Endothelial cell of umbilical vein (primary cell): ENCODE results near the gene PPM1F. TPM values are rescaled to one million over a fixed set of nuclear protein-coding genes. Genes with fewer than 3 reads are reported as not detected.

Source experiments
- BruUV-seq: library from RNA; stranded (reverse); fragments of 400-500 nt; replicated peaks from 2 replicates; lab custom pipeline; 2021; lab: Mats Ljungman, UMichigan
- CTCF ChIA-PET: fragments of 300-600, 350-600 bp; sonication (Branson Sonifier 250); formaldehyde crosslinking; loops from one replicate; lab custom pipeline; 2021; ENCODE audit warnings: antibody characterized with exemption, inconsistent platforms; lab: Charles Lee
- POLR2A ChIA-PET: fragments of 300-600, 350-600 bp; sonication (Branson Sonifier 250); formaldehyde crosslinking; loops from one replicate; lab custom pipeline; 2021; ENCODE audit warnings: antibody characterized with exemption, inconsistent platforms; lab: Charles Lee
- DNase-seq: peaks from one replicate; pipeline ENCODE4 v3.0.0-alpha.2; 2011; ENCODE audit warnings: low read depth, low spot score
- FAIRE-seq: peaks from 2 replicates; lab custom pipeline; 2011; peaks lifted over from hg19 to GRCh38; lab: Jason Lieb, UNC
- H2AFZ ChIP-seq: 2 replicates; pipeline ENCODE4 v1.6.0; 2012; ENCODE audit warnings: low read depth, low read length, control low read depth, inconsistent platforms
- H3K27ac ChIP-seq: 2 replicates; pipeline ENCODE4 v1.5.1; 2011; ENCODE audit warnings: low read depth, mild to moderate bottlenecking, control low read depth, low read length, moderate library complexity; ENCODE audit not compliant: insufficient read depth
- H3K27me3 ChIP-seq, 2 experiments: 2 replicates each; pipeline versions ENCODE4 v1.6.0 to v1.6.1; 2011; ENCODE audit warnings: low read length in 2 of 2, mixed read lengths in 1 of 2; ENCODE audit not compliant: control insufficient read depth in 2 of 2, insufficient read depth in 2 of 2
- H3K36me3 ChIP-seq, 2 experiments: 2 replicates in 1 of 2; 3 replicates in 1 of 2; pipeline ENCODE4 v1.5.1; 2011; ENCODE audit warnings: low read length in 2 of 2, mild to moderate bottlenecking in 1 of 2, moderate library complexity in 1 of 2; ENCODE audit not compliant: control insufficient read depth in 2 of 2, insufficient read depth in 2 of 2; ENCODE audit errors: extremely low read depth in 1 of 2
- H3K4me1 ChIP-seq: 3 replicates; pipeline ENCODE4 v1.5.1; 2011; ENCODE audit warnings: mild to moderate bottlenecking, low read length; ENCODE audit not compliant: control insufficient read depth, insufficient read depth; ENCODE audit errors: extremely low read depth
- H3K4me2 ChIP-seq: 2 replicates; pipeline ENCODE4 v1.6.1; 2011; ENCODE audit warnings: low read length, control low read depth, mixed read lengths; ENCODE audit not compliant: insufficient read depth
- H3K4me3 ChIP-seq, 3 experiments: fragments of 200-600 bp in 1 of 3; sonication (generic), shearing (Covaris generic) in 1 of 3; replicated peaks in 1 of 3; 2 replicates each; pipeline ENCODE4 v1.5.1; 2011 to 2016; ENCODE audit warnings: control low read depth in 3 of 3, low read length in 3 of 3, mild to moderate bottlenecking in 2 of 3, inconsistent platforms in 1 of 3, low read depth in 1 of 3, moderate library complexity in 1 of 3; ENCODE audit not compliant: insufficient read depth in 1 of 3
- H3K79me2 ChIP-seq: 2 replicates; pipeline ENCODE4 v1.6.0; 2012; ENCODE audit warnings: low read length, inconsistent platforms; ENCODE audit not compliant: control insufficient read depth, insufficient read depth
- H3K9ac ChIP-seq: replicated peaks from 2 replicates; pipeline ENCODE3; 2011; ENCODE audit warnings: low read length, control low read depth; ENCODE audit not compliant: insufficient read depth; ENCODE audit errors: extremely low read depth
- H3K9me1 ChIP-seq: replicated peaks from 3 replicates; pipeline ENCODE4 v1.6.0; 2011; ENCODE audit warnings: mild to moderate bottlenecking, low read length; ENCODE audit not compliant: control insufficient read depth, insufficient read depth; ENCODE audit errors: extremely low read depth
- H3K9me3 ChIP-seq: replicated peaks from 2 replicates; pipeline ENCODE4 v1.5.1; 2012; ENCODE audit warnings: low read length, inconsistent platforms; ENCODE audit not compliant: control insufficient read depth, insufficient read depth
- H4K20me1 ChIP-seq: replicated peaks from 2 replicates; pipeline ENCODE3; 2011; ENCODE audit warnings: mild to moderate bottlenecking, low read length; ENCODE audit not compliant: control insufficient read depth, insufficient read depth; ENCODE audit errors: extremely low read depth
- CTCF ChIP-seq, 2 donors: IDR thresholded peaks; 1 replicate in 1 of 2; 2 replicates in 1 of 2; pipeline ENCODE4 v1.5.1; 2011; ENCODE audit warnings: low read length in 2 of 2, mild to moderate bottlenecking in 2 of 2, moderate library complexity in 2 of 2, control low read depth in 1 of 2, inconsistent platforms in 1 of 2, low read depth in 1 of 2; ENCODE audit not compliant: insufficient read depth in 1 of 2; ENCODE audit errors: extremely low read depth in 1 of 2
- EZH2 ChIP-seq: IDR thresholded peaks from 2 replicates; pipeline ENCODE4 v1.6.1; 2012; ENCODE audit warnings: borderline replicate concordance, low read depth, mild to moderate bottlenecking, moderate library complexity, low read length, inconsistent platforms; ENCODE audit not compliant: severe bottlenecking
- FOS ChIP-seq: IDR thresholded peaks from 2 replicates; pipeline ENCODE4 v1.6.1; 2011; ENCODE audit warnings: mild to moderate bottlenecking, low read length, moderate library complexity, borderline replicate concordance; ENCODE audit not compliant: insufficient read depth
- GATA2 ChIP-seq: IDR thresholded peaks from 2 replicates; pipeline ENCODE4 v1.7.0; 2011; ENCODE audit warnings: low read depth, mild to moderate bottlenecking, moderate library complexity, mixed read lengths, low read length; ENCODE audit not compliant: insufficient read length, insufficient read depth
- JUN ChIP-seq: IDR thresholded peaks from 2 replicates; pipeline ENCODE4 v1.6.1; 2011; ENCODE audit warnings: borderline replicate concordance, low read depth; ENCODE audit not compliant: insufficient read length, insufficient read depth
- MAX ChIP-seq: IDR thresholded peaks from 2 replicates; pipeline ENCODE4 v1.6.1; 2011; ENCODE audit not compliant: insufficient read depth, insufficient read length
- MYC ChIP-seq: IDR thresholded peaks from one replicate; pipeline ENCODE4 v1.6.1; 2011; ENCODE audit warnings: mild to moderate bottlenecking, low read depth, low read length
- POLR2A ChIP-seq: IDR thresholded peaks from 2 replicates; pipeline ENCODE4 v1.6.1; 2012; ENCODE audit warnings: low read depth, mild to moderate bottlenecking, control low read depth, low read length
- POLR2AphosphoS5 ChIP-seq: IDR thresholded peaks from 2 replicates; pipeline ENCODE4 v1.6.1; 2012; ENCODE audit warnings: low read depth, mild to moderate bottlenecking, control low read depth, low read length, moderate library complexity; ENCODE audit not compliant: insufficient read depth
- dilution Hi-C: fragments of 300-500 bp; cut with MboI; formaldehyde crosslinking; loops from one replicate; pipeline ENCODE4 v1.15.0; 2019; ENCODE audit warnings: low sequenced_read_pairs; ENCODE audit not compliant: extremely low pct_ligation_motif_present
- intact Hi-C: fragments of 100-400 bp; cut with micrococcal nuclease; formaldehyde crosslinking; loops from one replicate; pipeline ENCODE4 v1.10.0; 2022
- polyA plus RNA-seq, 4 experiments: library from polyadenylated mRNA; depleted of rRNA in 3 of 4; stranded (reverse) in 3 of 4; unstranded in 1 of 4; fragments of >200 nt; gene quantifications; 2 replicates each; pipeline versions ENCODE4 v1.2.1 to v1.2.3, GENCODE V29; 2011 to 2012; ENCODE audit warnings: missing spikeins in 1 of 4
- total RNA-seq: library from RNA; stranded (reverse); gene quantifications from 2 replicates; pipeline ENCODE4 v1.2.3, GENCODE V29; 2021

The PPM1F gene
- total and polyA plus RNA-seq, 2 donors (not counting 3 experiments of a cell fraction or from before 2014, with no cell fraction given): 107 to 178 TPM

- no peaks in the 10 kb centered on the region for H3K4me1 ChIP-seq
- H4K20me1 ChIP-seq: no peaks in the 10 kb centered on the region
- ChIA-PET CTCF (interaction anchor here (0.6 to 1.6 kb wide), 2 partner anchors 12 kb away, joined by 4 to 5 read pairs; partner anchors contain the start of gene PPM1F), POLR2A (no interaction called here)
- no TSS peak for BruUV-seq
- no peak overlapping the region for H3K4me3 ChIP-seq
- H3K27ac ChIP-seq: no peak overlapping the region
- TF ChIP-seq FOS: no peak
- no peak for TF ChIP-seq MYC
- no peak for TF ChIP-seq MAX
- no peak for TF ChIP-seq POLR2A
- TF ChIP-seq GATA2: no peak
- no peak for TF ChIP-seq JUN
- no peak for TF ChIP-seq CTCF (IDR thresholded peaks at IDR 0.05; ENCODE audit: extremely low read depth in 1 of 2, insufficient read depth in 1 of 2, low read depth in 1 of 2, low read length in 2 of 2)
- no peak for TF ChIP-seq POLR2AphosphoS5
- TF ChIP-seq EZH2: no peak
- H3K27me3 ChIP-seq: no peaks in the 10 kb centered on the region
- H3K4me2 ChIP-seq: no peak overlapping the region
- no peaks in the 10 kb centered on the region for H3K9me1 ChIP-seq
- intact Hi-C loops: no loop called here
- DNase-seq: no peak
- peaks cover 19 to 57% of the 10 kb centered on the region in 2 experiments for H3K36me3 ChIP-seq
- no peaks in the 10 kb centered on the region for H3K79me2 ChIP-seq
- H3K9ac ChIP-seq: no peak overlapping the region
- H3K9me3 ChIP-seq: no peaks in the 10 kb centered on the region
- no peak overlapping the region for H2AFZ ChIP-seq
- dilution Hi-C loops: no loop called here
- no peak for FAIRE-seq
Measured at GRCh38 chr22:21964918-21965484, 12.4 kb upstream of the PPM1F start.
